ENCODE data around the gene HYI. TPM values are rescaled to one million over a fixed set of nuclear protein-coding genes. Genes with fewer than 3 reads are reported as not detected.

The HYI gene
- total RNA-seq, 6 experiments from 2014 or later: 45.6 to 71.1 (median 61.7) TPM

DNA sequence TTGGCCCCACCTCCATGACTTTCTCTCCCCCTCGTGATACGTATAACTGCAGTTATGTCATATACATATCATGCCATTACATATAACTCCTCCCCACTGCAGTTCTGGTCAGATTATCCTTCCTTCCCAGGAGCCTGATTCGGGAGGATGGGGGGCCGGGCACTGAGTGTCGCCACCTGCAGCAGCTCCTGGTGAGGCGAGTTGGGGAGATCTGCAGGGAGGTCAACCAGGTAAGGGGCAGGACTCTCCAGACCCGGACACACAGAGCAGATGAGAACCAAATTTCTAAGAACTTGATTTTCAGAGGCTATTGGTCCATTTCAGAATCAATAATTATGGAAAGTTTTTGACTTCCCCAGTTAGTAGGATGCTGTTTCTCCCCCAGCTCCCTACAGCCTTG is 19.5 kb downstream of the HYI start:
- H3K4me1 Mint-ChIP-seq (ENCODE audit: low read depth): peaks cover 16% of the 10 kb centered on the region
- no peak overlapping the region for H3K4me3 Mint-ChIP-seq
- no peak overlapping the region for H3K27ac Mint-ChIP-seq
- no peaks in the 10 kb centered on the region; the same call in 1 of the 2 replicates for H3K27me3 Mint-ChIP-seq (ENCODE audit: insufficient read depth)
- TF ChIP-seq, protein P1, sequence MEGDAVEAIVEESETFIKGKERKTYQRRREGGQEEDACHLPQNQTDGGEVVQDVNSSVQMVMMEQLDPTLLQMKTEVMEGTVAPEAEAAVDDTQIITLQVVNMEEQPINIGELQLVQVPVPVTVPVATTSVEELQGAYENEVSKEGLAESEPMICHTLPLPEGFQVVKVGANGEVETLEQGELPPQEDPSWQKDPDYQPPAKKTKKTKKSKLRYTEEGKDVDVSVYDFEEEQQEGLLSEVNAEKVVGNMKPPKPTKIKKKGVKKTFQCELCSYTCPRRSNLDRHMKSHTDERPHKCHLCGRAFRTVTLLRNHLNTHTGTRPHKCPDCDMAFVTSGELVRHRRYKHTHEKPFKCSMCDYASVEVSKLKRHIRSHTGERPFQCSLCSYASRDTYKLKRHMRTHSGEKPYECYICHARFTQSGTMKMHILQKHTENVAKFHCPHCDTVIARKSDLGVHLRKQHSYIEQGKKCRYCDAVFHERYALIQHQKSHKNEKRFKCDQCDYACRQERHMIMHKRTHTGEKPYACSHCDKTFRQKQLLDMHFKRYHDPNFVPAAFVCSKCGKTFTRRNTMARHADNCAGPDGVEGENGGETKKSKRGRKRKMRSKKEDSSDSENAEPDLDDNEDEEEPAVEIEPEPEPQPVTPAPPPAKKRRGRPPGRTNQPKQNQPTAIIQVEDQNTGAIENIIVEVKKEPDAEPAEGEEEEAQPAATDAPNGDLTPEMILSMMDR (IDR thresholded peaks at IDR 0.05): no peak
- H3K36me3 Mint-ChIP-seq (ENCODE audit: low read depth): peaks cover 29% of the 10 kb centered on the region
- no peak for DNase-seq
- H3K9me3 Mint-ChIP-seq: no peaks in the 10 kb centered on the region

GRCh38 chr1:43432907-43433306 is 20.8 kb downstream of the HYI start:
- no peak for DNase-seq
- Mint-ChIP-seq H3K27ac (no peak overlapping the region), H3K27me3 (ENCODE audit: insufficient read depth) (no peaks in the 10 kb centered on the region; the same call in 1 of the 2 replicates), H3K36me3 (ENCODE audit: low read depth) (peaks cover 25% of the 10 kb centered on the region), H3K4me1 (ENCODE audit: low read depth) (peaks cover 16% of the 10 kb centered on the region), H3K4me3 (no peak overlapping the region), H3K9me3 (no peaks in the 10 kb centered on the region)
- TF ChIP-seq, protein P1 (IDR thresholded peaks at IDR 0.05): no peak

GRCh38 chr1:43432171-43432860 is 21.4 kb downstream of the HYI start:
- Mint-ChIP-seq H3K4me3 (no peak overlapping the region), H3K27ac (no peak overlapping the region), H3K4me1 (ENCODE audit: low read depth) (peaks cover 16% of the 10 kb centered on the region), H3K9me3 (no peaks in the 10 kb centered on the region), H3K27me3 (ENCODE audit: insufficient read depth) (no peaks in the 10 kb centered on the region; the same call in 1 of the 2 replicates), H3K36me3 (ENCODE audit: low read depth) (peaks cover 26% of the 10 kb centered on the region)
- DNase-seq: no peak
- TF ChIP-seq, protein P1 (IDR thresholded peaks at IDR 0.05): no peak

- H3K27ac Mint-ChIP-seq: no peak overlapping the region
- peaks cover 18% of the 10 kb centered on the region for H3K4me1 Mint-ChIP-seq (ENCODE audit: low read depth)
- no peak overlapping the region for H3K4me3 Mint-ChIP-seq
- TF ChIP-seq, protein P1 (IDR thresholded peaks at IDR 0.05): no peak
- no peaks in the 10 kb centered on the region for H3K9me3 Mint-ChIP-seq
- peaks cover 3% of the 10 kb centered on the region; the same call in 1 of the 2 replicates for H3K27me3 Mint-ChIP-seq (ENCODE audit: insufficient read depth)
- peaks cover 33% of the 10 kb centered on the region for H3K36me3 Mint-ChIP-seq (ENCODE audit: low read depth)
- no peak for DNase-seq
Measured at GRCh38 chr1:43431676-43432075, 22.1 kb downstream of the HYI start.

- Mint-ChIP-seq H3K4me1 (ENCODE audit: low read depth) (peaks cover 14% of the 10 kb centered on the region), H3K27me3 (ENCODE audit: insufficient read depth) (peaks cover 3% of the 10 kb centered on the region; the same call in 1 of the 2 replicates), H3K4me3 (no peak overlapping the region), H3K27ac (no peak overlapping the region), H3K9me3 (no peaks in the 10 kb centered on the region), H3K36me3 (ENCODE audit: low read depth) (peaks cover 35% of the 10 kb centered on the region)
- no peak for DNase-seq
- TF ChIP-seq, protein P1 (IDR thresholded peaks at IDR 0.05): no peak
Measured at GRCh38 chr1:43430831-43431230, 22.9 kb downstream of the HYI start.

Measured in HFFc6 (cell line).